HG03280 (cell line): Measurements from ENCODE around the gene GSE1.

Experiments
- ATAC-seq: cut with Tn5 transposase; IDR thresholded peaks from one replicate; pipeline ENCODE4 v1.9.1; 2021; ENCODE audit warnings: mild to moderate bottlenecking, moderate library complexity; ENCODE audit not compliant: unreplicated experiment

The GSE1 gene

GRCh38 chr16:85696781-85697180, 83.7 kb downstream of the GSE1 start:
- ATAC-seq, result no peak

DNA sequence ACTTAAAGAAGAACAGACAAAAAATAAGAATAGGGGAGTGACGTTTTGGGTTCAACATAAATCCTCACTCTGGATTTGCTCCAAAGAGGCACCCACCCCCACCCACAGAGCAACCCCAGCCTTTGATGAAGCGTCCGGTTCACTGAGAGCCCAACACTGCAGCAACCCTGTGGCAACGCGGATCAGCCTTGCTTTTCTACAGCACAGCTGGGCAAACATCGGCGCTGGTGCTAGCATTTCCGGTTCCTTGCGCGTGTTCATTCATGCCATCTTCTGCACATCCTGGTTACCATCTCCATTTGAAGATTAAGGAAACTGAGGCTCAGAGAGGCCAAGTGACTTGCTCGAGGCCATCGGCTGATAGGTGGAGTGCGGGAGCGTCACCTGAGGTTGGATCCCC, 84.3 kb downstream of the GSE1 start:
- no peak for ATAC-seq

DNA sequence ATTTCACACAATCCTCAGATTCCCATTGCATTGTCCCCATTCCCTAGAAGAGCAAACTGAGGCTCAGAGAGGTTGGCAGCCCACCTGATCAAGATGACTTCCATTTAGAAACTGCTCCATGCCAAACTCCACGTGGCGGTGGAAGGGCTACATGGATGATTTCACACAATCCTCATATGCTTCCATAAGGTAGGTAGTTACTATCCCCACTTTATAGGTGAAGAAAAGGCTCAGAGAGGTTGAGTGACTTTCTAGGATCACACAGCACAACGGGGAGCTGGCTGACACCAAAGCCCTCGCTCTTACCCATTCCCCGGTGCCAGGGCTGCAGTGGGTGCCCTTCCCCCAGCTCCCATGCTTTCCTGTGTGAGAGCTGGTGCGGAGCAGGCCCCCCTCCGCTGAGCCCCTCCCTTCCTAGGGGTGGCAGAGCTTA, 85.4 kb downstream of the GSE1 start:
- ATAC-seq, result no peak

GRCh38 chr16:85698935-85699558, 85.9 kb downstream of the GSE1 start:
- ATAC-seq, result no peak

GRCh38 chr16:85699628-85700027, 86.5 kb downstream of the GSE1 start:
- ATAC-seq, result no peak

GRCh38 chr16:85704011-85704410, 90.9 kb downstream of the GSE1 start:
- no peak for ATAC-seq

GRCh38 chr16:85704900-85705846, 92.1 kb downstream of the GSE1 start:
- ATAC-seq, result no peak

DNA sequence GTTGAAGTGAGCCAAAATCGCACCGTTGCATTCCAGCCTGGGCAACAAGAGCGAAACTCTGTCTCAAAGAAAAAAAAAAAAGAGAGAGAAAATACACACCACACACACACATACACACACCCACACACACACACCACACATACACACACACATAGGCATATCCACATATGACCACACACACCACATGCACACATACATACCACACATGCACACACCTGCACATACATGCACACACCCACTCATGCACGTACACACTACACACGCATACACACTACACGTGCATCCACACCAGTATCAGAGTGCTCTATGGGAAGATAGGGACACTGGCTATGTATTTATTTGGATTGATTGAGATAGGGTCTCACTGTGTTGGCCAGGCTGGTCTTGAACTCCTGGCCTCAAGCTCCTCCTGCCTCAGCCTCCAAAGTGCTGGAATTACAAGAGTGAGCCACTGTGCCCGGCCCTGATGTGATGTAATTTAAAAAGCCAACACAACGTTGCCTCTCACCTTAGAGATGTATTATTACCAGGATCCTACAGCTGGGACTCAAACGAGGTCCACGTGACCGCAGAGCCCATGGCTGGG, 93.4 kb downstream of the GSE1 start:
- ATAC-seq, result no peak

- ATAC-seq, result no peak
Observed at GRCh38 chr16:85707528-85708095, 94.5 kb downstream of the GSE1 start.

DNA sequence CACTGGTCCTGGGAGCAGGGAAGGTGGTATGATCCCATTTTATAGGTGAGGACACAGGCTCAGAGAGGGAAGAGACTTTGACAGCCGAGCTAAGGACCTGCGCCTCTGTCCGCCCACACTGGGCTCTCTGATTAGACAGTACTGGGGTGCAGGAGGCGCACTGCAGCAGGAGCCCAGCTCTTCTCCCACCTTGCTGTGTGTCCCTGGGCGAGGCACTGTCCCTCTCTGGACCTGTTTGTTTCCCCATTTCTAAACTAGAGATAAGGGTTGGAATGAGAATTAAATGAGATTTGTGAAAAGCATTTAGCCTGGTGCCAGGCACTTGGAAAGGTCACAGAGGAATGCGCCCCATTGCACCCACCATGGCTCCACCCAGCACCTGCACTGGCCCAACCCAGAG, 95.2 kb downstream of the GSE1 start:
- no peak for ATAC-seq

DNA sequence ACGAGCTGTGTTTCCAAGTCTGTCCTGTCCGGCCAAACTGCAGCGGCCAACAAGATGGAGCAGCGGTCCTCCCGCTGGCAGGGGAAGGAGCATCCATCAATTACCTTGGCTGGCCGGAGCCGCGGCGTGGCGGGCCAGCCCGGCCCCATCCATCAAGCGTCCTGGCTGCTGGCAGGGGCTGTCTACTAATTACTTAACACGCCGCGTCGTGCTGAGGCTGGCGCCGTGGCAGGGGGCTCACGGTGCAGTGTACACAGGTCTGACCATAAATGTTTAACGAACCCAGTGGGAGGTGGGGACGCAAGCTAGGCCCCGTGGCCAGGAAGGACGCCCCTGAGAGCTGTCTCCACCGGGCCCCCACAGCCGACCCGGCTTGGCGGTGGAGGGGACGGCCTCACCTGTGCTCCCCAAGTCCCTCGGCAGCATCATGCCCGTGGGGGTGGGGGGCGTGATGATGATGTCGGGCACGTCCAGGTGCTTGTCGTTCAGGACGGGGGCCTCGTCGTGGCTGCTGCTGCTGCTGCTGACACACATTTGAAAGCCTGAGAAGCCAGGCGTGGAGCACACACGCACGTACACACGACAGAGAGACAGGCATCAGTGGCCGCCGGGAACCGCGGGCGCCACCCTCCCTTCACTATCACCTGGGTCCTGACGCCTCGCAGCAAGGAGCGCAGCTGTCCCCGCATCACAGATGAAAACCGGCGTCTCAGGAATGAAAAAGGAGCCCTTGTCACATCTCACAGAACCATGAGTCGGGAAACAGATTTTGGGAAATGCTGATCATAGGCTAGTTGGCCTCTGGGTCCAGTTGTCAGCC, 96.9 kb downstream of the GSE1 start:
- ATAC-seq, result no peak

- ATAC-seq, result no peak
Observed at GRCh38 chr16:85710732-85711131, 97.6 kb downstream of the GSE1 start.

GRCh38 chr16:85711982-85712587, 99.0 kb downstream of the GSE1 start:
- ATAC-seq, result no peak

- ATAC-seq, result no peak
Observed at GRCh38 chr16:85712801-85713200, 99.7 kb downstream of the GSE1 start.

GRCh38 chr16:85715169-85716021, 102.3 kb downstream of the GSE1 start:
- ATAC-seq, result no peak

GRCh38 chr16:85716022-85716679, 103.0 kb downstream of the GSE1 start:
- no peak for ATAC-seq

DNA sequence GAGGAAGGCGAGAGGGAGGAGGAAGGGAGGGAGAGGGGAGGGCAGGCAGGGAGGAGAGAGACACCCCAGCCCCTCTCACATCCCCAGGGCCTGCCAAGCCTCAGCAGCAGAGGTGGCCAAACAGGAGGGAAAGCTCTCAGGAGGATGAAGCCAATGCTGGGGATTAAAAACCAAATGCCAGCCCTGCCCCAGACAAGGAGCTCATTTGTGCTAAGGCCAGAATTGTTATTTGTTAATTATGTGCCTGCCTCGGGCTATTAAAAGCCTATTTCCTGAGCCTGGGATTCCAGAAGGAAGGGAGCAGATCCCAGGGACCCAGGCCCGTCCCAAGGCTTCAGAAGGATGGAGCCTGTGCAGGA, 103.5 kb downstream of the GSE1 start:
- ATAC-seq, result no peak

DNA sequence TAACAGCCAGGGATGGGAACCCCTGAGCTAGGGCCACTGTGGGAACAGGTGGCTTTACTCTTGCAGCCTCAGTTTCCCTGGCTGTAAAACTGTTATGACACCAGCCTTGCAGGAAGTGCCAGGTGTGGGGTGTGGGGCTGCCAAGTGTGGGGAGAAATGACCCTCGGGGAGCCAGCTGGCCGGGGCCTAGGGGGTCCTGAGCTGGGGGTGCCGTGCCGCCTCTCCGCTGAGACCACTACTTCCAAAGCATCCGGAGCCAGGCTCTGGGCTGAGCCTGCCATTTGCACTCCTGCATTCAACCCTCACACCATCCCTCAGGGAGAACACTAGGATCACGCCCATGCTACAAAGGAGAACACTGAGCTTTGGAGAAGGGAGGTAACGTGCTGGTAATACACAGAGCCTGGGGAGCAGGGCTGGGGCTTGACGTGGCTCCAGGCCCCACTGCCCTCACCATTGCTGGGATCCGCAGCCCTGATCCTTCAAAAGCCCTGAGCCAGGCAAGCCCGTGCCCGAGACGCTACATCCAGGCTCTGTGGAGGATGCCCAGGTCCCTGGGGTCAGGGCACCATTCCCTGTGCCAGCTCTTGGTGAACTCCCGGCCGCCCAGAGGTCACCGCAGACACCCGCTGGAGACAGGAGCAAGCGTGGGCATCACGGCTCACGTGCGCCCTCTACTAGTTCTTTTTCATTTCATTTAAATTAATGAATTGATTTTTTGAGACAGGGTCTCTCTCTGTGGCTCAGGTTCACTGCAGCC, 104.5 kb downstream of the GSE1 start:
- no peak for ATAC-seq
